ENCODE data around the gene GIMAP4. TPM values are rescaled to one million over a fixed set of nuclear protein-coding genes. Genes with fewer than 3 reads are reported as not detected.

GIMAP4 gene
- total RNA-seq, 2 experiments from 2014 or later, result not detected

- Histone ChIP-seq H3K9me3 (ENCODE audit: low read length) (no peaks in the 10 kb centered on the region), H3K9me2 (ENCODE audit: insufficient read depth, low read length) (no peaks in the 10 kb centered on the region), H3K27ac (ENCODE audit: low read depth, low read length, poor library complexity, severe bottlenecking) (no peak overlapping the region), H4K20me1 (ENCODE audit: insufficient read depth, low read length) (no peaks in the 10 kb centered on the region), H3K4me1 (ENCODE audit: insufficient read depth, low read length, poor library complexity, severe bottlenecking) (no peaks in the 10 kb centered on the region), H2AFZ (ENCODE audit: low read length) (no peak overlapping the region), H3K79me2 (ENCODE audit: insufficient read depth, low read depth, low read length) (no peaks in the 10 kb centered on the region), H3K4me2 (ENCODE audit: low read length) (no peak overlapping the region), H3K4me3 (ENCODE audit: low read depth, low read length, poor library complexity, severe bottlenecking) (no peak overlapping the region), H3K36me3 (ENCODE audit: insufficient read depth, low read length) (no peaks in the 10 kb centered on the region)
- BruUV-seq (replicated peaks), result no TSS peak
- ChIA-PET POLR2A (no interaction called here), CTCF (ENCODE audit: unreplicated experiment) (no interaction called here)
- no peak for TF ChIP-seq CTCF (conservative IDR thresholded peaks at IDR 0.05; ENCODE audit: low read length)
- TF ChIP-seq EZH2phosphoT487 (IDR thresholded peaks at IDR 0.05; ENCODE audit: borderline replicate concordance, low read depth, low read length), result no peak
- intact Hi-C loops (cut with micrococcal nuclease; ENCODE audit: unreplicated experiment), result no loop called here
- no peak for DNase-seq (ENCODE audit: low spot score)
Measured at GRCh38 chr7:150580638-150581394, 13.6 kb downstream of the GIMAP4 start.

GRCh38 chr7:150585199-150585598, 18.0 kb downstream of the GIMAP4 start:
- no peak overlapping the region for H3K27ac ChIP-seq (ENCODE audit: low read depth, low read length, poor library complexity, severe bottlenecking)
- H3K36me3 ChIP-seq (ENCODE audit: insufficient read depth, low read length), result no peaks in the 10 kb centered on the region
- H3K9me3 ChIP-seq (ENCODE audit: low read length), result no peaks in the 10 kb centered on the region
- no peaks in the 10 kb centered on the region for H3K9me2 ChIP-seq (ENCODE audit: insufficient read depth, low read length)
- no peaks in the 10 kb centered on the region for H4K20me1 ChIP-seq (ENCODE audit: insufficient read depth, low read length)
- no peak for TF ChIP-seq EZH2phosphoT487 (IDR thresholded peaks at IDR 0.05; ENCODE audit: borderline replicate concordance, low read depth, low read length)
- TF ChIP-seq CTCF (conservative IDR thresholded peaks at IDR 0.05; ENCODE audit: low read length), result no peak
- no peaks in the 10 kb centered on the region for H3K4me1 ChIP-seq (ENCODE audit: insufficient read depth, low read length, poor library complexity, severe bottlenecking)
- no peak overlapping the region for H3K4me2 ChIP-seq (ENCODE audit: low read length)
- BruUV-seq (replicated peaks), result no TSS peak
- ChIA-PET POLR2A (no interaction called here), CTCF (ENCODE audit: unreplicated experiment) (no interaction called here)
- no peak for DNase-seq (ENCODE audit: low spot score)
- H3K79me2 ChIP-seq (ENCODE audit: insufficient read depth, low read depth, low read length), result no peaks in the 10 kb centered on the region
- no peak overlapping the region for H3K4me3 ChIP-seq (ENCODE audit: low read depth, low read length, poor library complexity, severe bottlenecking)
- intact Hi-C loops (cut with micrococcal nuclease; ENCODE audit: unreplicated experiment), result no loop called here
- no peak overlapping the region for H2AFZ ChIP-seq (ENCODE audit: low read length)

- Histone ChIP-seq H3K9me3 (ENCODE audit: low read length) (no peaks in the 10 kb centered on the region), H3K27ac (ENCODE audit: low read depth, low read length, poor library complexity, severe bottlenecking) (no peak overlapping the region), H3K36me3 (ENCODE audit: insufficient read depth, low read length) (no peaks in the 10 kb centered on the region), H2AFZ (ENCODE audit: low read length) (no peak overlapping the region), H3K4me1 (ENCODE audit: insufficient read depth, low read length, poor library complexity, severe bottlenecking) (no peaks in the 10 kb centered on the region), H3K4me2 (ENCODE audit: low read length) (no peak overlapping the region), H3K79me2 (ENCODE audit: insufficient read depth, low read depth, low read length) (no peaks in the 10 kb centered on the region), H3K9me2 (ENCODE audit: insufficient read depth, low read length) (no peaks in the 10 kb centered on the region), H4K20me1 (ENCODE audit: insufficient read depth, low read length) (no peaks in the 10 kb centered on the region), H3K4me3 (ENCODE audit: low read depth, low read length, poor library complexity, severe bottlenecking) (no peak overlapping the region)
- ChIA-PET CTCF (ENCODE audit: unreplicated experiment) (no interaction called here), POLR2A (interaction anchor here (0.5 kb wide), 1 partner anchor 287 kb away, joined by 5 read pairs; no protein-coding TSS in a partner anchor)
- DNase-seq (ENCODE audit: low spot score), result no peak
- intact Hi-C loops (cut with micrococcal nuclease; ENCODE audit: unreplicated experiment), result no loop called here
- no TSS peak for BruUV-seq (replicated peaks)
- no peak for TF ChIP-seq CTCF (conservative IDR thresholded peaks at IDR 0.05; ENCODE audit: low read length)
- TF ChIP-seq EZH2phosphoT487 (IDR thresholded peaks at IDR 0.05; ENCODE audit: borderline replicate concordance, low read depth, low read length), result no peak
Measured at GRCh38 chr7:150586068-150586784, 19.0 kb downstream of the GIMAP4 start.
